M059J (cell line): ENCODE measurements around the gene GLIPR1L2. TPM values are rescaled to one million over a fixed set of nuclear protein-coding genes. Genes with fewer than 3 reads are reported as not detected.
"Not testable (repeated sequence)": the region's sequence is repeated elsewhere in the genome, so short reads cannot be mapped to it uniquely, and the experiment has no call there.

ENCODE experiments used
- DNase-seq: peaks from one replicate; pipeline ENCODE4 v3.0.0-alpha.2; 2012; ENCODE audit warnings: low read depth
- total RNA-seq: library from RNA; depleted of rRNA; stranded (reverse); fragments of >200 nt; shearing (Covaris generic); gene quantifications from 2 replicates; pipeline ENCODE4 v1.2.3, GENCODE V29; 2014

The GLIPR1L2 gene
- total RNA-seq, 1 experiment from 2014 or later: not detected

DNA sequence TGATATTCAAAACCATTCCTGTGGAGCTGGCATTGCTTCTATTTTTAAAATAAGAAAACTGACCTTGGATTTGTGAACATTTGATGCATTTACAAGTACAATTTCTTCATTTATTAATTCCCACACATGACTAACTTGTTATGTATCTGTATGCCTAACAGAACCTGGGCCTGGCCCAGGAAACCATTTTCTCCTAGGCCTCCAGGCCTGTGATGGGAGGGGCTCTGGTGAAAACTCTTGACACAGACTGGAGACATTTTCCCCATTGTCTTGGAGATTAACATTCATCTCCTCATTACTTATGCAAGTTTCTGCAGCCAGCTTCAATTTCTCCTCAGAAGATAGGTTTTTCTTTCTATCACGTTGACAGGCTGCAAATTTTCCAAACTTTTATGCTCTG is 42.0 kb downstream of the GLIPR1L2 start:
- DNase-seq: no peak

DNA sequence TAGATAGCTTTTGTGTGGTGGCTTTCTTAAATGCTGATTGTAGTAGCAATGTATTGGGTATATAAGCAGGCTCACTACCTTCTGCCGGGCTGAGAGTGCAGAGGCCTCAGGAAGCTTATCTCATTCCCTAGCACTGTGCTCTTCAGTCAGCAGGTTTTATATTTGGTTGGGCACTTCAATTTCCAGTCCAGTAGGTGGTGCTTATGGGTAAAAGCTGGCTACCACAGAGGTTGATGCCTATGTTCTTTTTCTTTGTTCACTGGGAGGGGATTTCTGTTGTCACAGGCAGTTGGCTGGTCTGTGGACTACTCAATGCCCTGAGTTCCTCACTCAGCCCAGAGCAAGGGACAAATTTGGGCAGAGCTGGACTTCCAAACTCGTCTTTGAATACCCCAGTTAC is 46.7 kb downstream of the GLIPR1L2 start:
- no peak for DNase-seq

DNA sequence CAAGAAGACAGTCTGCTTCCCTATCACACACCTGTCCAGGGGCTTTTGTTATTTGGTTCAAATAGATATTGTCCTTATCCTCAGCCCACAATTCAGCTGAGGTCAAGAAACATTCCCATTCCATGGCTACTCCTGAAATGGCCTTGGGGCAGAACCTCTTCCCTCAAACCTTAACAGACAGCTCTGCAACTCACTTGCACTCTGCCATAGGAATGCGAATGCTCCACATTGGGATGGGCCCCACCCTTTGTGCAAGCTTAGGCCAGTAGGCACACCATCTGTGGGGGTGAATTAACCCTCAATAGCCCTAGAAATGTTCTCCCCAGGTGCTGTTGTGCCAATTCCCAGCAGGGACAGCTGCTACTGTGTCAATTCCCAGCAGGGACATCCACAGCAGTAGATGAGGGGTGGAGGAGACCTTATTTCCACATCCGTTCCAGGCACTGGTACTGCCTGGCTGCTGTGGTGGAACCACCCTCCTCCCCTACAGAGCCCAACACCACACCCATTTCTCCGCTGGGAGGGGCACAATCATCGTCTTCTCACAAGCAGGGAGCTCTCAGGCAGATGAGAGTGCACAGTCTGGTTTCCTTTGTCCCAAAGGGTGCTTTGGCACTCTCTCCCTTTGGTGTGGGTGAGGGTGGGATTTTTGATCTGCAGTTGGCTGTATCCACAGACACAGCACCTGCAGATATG is 47.3 kb downstream of the GLIPR1L2 start:
- no peak for DNase-seq

DNA sequence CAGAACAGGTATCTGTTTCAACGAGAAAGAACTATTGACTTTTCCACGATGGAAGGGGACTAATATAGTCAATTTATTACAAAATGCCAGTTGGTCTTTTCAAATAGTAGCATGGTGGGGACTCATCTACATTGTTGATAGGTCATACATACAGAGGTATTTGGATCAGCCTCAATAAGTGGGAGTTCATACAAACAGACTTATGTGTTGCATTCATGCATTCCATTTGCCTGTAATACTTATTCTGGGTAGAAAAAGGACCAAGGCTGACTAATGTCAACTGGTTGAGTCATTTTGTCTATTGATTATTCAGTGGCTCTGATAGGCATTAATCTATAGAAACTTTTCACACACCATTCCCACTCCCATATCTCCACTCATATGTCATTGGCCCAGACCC is 48.2 kb downstream of the GLIPR1L2 start:
- DNase-seq: no peak

DNA sequence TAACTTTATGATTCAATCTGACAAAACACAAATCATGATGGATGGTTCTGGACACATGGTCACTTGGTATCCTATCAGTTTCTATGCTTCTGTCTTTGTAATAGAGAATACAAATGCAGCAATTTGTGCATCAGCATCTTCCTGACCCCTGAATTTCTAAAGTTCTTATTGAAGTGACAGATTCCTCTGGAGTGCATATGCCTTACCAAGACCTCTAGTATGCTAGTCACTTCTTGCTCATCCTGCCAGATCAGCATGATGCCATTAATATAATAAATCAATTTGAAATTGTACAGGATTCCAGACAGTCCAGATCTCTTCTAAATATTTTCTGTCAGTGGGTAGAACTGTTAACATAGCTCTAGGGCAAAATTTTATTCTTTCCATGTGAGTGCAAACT is 49.0 kb downstream of the GLIPR1L2 start:
- DNase-seq: no peak

- not testable (repeated sequence) for DNase-seq
Measured at GRCh38 chr12:75441687-75442449, 51.0 kb downstream of the GLIPR1L2 start.

GRCh38 chr12:75442454-75442853 is 51.6 kb downstream of the GLIPR1L2 start:
- DNase-seq: not testable (repeated sequence)

DNA sequence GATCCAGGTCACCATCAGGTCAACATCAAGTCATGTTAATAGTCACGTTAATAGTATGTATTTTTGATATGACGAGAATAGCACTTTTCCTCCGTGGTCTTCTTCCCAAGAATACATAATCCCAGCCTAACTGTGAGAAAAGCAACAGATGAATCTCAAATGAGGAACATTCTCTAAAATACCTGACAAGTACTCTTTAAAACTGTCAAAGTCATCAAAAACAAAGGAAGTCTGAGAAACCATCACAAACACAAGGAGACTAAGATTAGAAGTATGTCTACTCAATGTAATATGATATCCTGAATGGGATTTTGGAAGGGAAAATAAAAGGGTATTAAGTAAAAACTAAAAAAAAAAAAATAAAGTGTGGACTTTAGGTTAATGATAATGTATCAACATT is 52.8 kb downstream of the GLIPR1L2 start:
- DNase-seq: peak; percentile 15

- DNase-seq: peak; percentile 66
Measured at GRCh38 chr12:75444429-75445136, 53.7 kb downstream of the GLIPR1L2 start.

- not testable (repeated sequence) for DNase-seq
Measured at GRCh38 chr12:75445137-75445507, 54.2 kb downstream of the GLIPR1L2 start.

DNA sequence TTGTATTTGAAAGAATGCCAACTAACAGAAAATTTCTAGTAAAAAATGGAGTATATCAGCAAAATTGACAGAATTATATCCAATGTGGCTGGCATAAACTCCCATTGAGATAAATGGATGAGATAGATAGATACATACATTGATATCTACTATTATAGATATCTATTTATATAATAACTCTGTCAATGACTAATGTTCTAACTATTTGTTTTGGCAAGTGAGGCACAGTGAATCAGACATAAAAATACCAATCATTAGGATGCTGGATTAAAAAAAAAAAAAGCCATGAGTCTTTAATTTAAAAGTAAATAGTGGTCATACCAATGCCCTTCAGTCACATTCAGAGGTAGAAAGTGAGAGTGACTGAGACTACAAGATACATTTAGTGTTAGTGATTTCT is 56.0 kb downstream of the GLIPR1L2 start:
- DNase-seq: peak; percentile 74

GRCh38 chr12:75447691-75448393 is 57.0 kb downstream of the GLIPR1L2 start:
- DNase-seq: no peak

GRCh38 chr12:75452675-75453330 is 61.9 kb downstream of the GLIPR1L2 start:
- DNase-seq: peak; percentile 56

GRCh38 chr12:75455839-75456238 is 65.0 kb downstream of the GLIPR1L2 start:
- DNase-seq: peak; percentile 81

DNA sequence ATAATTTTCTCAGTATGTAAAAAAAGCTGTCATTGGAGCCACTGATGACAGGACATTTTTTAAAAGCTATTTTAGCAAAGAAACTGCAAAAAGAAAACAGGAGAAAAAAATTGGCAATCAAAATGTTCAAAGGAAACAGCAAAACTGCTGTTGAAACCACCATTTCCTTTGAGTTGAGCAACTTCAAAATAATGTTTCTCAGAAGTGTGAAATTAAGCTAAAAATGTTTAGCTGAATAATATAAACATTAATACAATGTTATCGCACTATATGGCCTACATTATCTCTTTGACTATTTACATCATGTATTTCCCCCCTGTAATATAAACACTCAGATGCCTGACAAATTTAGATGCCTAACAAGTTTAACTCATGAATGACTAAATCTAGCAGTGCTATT is 66.3 kb downstream of the GLIPR1L2 start:
- DNase-seq: no peak

- not testable (repeated sequence) for DNase-seq
Measured at GRCh38 chr12:75457866-75458265, 67.0 kb downstream of the GLIPR1L2 start.

GRCh38 chr12:75459755-75460154 is 68.9 kb downstream of the GLIPR1L2 start:
- peak; percentile 70 for DNase-seq

DNA sequence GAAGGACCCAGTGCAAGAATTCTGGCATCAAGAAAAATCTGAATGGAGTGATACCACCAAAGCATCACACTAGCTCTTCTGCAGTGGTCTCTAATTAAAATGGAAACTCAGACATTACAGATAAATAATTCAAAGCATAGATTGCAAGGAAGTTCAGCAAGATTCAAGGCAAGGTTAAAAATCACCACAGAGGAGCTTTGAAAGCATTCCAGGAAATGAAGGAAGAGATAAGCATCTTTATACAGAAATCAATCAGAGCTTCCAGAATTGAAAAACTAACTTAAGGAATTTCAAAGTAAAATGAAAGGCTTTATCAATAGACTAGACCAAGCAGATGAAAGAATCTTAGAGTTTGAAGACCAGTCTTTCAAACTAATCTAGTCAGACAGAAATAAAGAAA is 69.3 kb downstream of the GLIPR1L2 start:
- DNase-seq: peak; percentile 57

- DNase-seq: no peak
Measured at GRCh38 chr12:75471902-75472890, 81.3 kb downstream of the GLIPR1L2 start.

DNA sequence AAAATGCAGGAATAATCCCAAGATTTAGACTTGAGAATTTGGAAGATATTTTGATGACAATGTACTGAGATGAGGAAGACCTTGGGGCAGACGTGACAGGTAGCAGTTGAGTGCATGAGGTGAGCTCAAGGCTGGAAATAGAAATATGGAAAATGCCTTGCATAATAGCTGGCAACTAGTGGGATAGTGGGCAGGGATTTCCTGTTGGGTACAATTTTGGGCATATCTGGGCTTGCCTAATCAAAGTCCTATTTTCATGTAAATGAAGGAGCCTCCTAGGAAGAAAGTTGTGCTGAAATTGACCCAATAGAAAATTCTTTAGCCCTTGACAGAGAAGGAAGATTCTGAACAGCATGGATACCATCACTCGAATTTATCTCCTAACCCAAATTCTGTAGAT is 83.2 kb downstream of the GLIPR1L2 start:
- DNase-seq: no peak
